Parathyroid adenoma (tissue), 2 donors: Measurements from ENCODE around the gene NWD2.

Experiments
- H2AFZ ChIP-seq: fragments of 300-600 bp; sonication (generic); one replicate; pipeline ENCODE4 v1.7.0; 2017; ENCODE audit warnings: antibody characterized with exemption, mild to moderate bottlenecking
- H3K27ac ChIP-seq: fragments of 300-600 bp; sonication (generic); one replicate; pipeline ENCODE4 v1.7.0; 2017
- H3K27me3 ChIP-seq: fragments of 300-600 bp; sonication (generic); one replicate; pipeline ENCODE4 v1.7.0; 2017; ENCODE audit warnings: low read length; ENCODE audit not compliant: control insufficient read depth, insufficient read depth
- H3K36me3 ChIP-seq: fragments of 300-600 bp; sonication (generic); one replicate; pipeline ENCODE4 v1.7.0; 2017; ENCODE audit warnings: low read length; ENCODE audit not compliant: control insufficient read depth, insufficient read depth
- H3K4me1 ChIP-seq: fragments of 300-600 bp; sonication (generic); one replicate; pipeline ENCODE4 v1.7.0; 2017; ENCODE audit warnings: control low read depth
- H3K4me2 ChIP-seq: fragments of 300-600 bp; sonication (generic); one replicate; pipeline ENCODE4 v1.7.0; 2017; ENCODE audit warnings: low read length
- H3K4me3 ChIP-seq: fragments of 300-600 bp; sonication (generic); one replicate; pipeline ENCODE4 v1.7.0; 2017; ENCODE audit warnings: low read depth, low read length
- H3K79me2 ChIP-seq: fragments of 300-600 bp; sonication (generic); one replicate; pipeline ENCODE4 v1.7.0; 2017; ENCODE audit warnings: control low read depth
- H3K9ac ChIP-seq: fragments of 300-600 bp; sonication (generic); one replicate; pipeline ENCODE4 v1.7.0; 2017; ENCODE audit warnings: mild to moderate bottlenecking
- H3K9me3 ChIP-seq: fragments of 300-600 bp; sonication (generic); one replicate; pipeline ENCODE4 v1.7.0; 2017; ENCODE audit warnings: low read length; ENCODE audit not compliant: control insufficient read depth
- CTCF ChIP-seq: fragments of 300-600 bp; sonication (generic); IDR thresholded peaks from one replicate; pipeline ENCODE4 v1.7.0; 2017; ENCODE audit warnings: antibody characterized with exemption, mild to moderate bottlenecking
- donor health status: primary hyperparathyroidism.

Gene NWD2

DNA sequence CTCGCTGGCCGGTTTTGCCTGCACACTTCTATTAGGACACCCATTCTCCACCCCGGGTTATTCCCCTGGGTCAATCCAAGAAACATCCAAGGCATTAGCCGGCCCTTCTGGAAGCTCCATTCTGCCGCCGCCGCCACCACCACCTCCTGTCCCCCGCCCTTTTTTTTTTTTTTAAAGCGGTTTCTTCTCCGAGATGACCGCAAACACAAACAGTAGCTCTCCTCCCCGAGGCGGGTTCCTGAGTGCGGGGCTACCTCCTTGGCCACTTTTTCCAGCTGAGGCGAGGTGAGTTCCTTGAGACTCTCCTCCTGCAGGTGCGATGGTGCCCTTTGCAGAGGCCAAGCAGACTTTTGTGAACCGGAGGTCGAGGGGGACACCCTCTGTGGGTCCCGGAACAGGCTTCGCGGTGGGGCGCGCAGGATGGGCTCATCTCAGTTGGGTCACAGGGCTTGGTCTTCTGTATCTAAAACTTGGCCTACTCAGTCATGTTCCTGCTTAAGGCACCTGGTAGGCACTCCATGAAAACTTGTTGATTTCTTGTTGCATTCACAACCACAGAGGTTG, 930 bp downstream of the NWD2 start:
- no peaks in the 10 kb centered on the region for H3K27me3 ChIP-seq
- no peak overlapping the region for H3K4me3 ChIP-seq
- H3K9me3 ChIP-seq, result no peaks in the 10 kb centered on the region
- TF ChIP-seq CTCF, result no peak
- no peaks in the 10 kb centered on the region for H3K79me2 ChIP-seq
- no peaks in the 10 kb centered on the region for H3K36me3 ChIP-seq
- H2AFZ ChIP-seq, result no peak overlapping the region
- no peaks in the 10 kb centered on the region for H3K4me1 ChIP-seq
- no peak overlapping the region for H3K9ac ChIP-seq
- H3K4me2 ChIP-seq, result no peak overlapping the region
- H3K27ac ChIP-seq, result no peak overlapping the region

GRCh38 chr4:37246891-37247290, 2.3 kb downstream of the NWD2 start:
- no peaks in the 10 kb centered on the region for H3K27me3 ChIP-seq

DNA sequence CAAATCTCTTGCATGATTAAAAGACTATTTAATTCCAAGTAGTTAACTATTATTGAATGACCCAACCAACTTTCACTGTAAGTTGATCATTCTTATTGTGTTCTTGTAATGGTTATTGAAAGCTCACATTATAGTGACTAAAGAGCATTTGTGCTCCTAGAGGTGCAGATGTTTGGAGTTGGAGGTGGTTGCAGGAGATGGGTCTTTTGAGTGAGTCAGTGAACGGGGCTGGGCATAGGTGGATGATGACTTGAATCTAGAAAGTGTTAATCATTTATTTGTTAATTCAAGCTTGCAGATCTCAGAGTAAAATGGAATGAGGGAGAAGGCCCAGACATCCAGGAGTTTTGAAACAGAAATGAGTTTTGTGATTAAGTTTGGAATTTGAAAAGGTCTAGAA, 13.7 kb downstream of the NWD2 start:
- H3K4me2 ChIP-seq, result no peak overlapping the region
- no peak for TF ChIP-seq CTCF
- no peak overlapping the region for H3K9ac ChIP-seq

More at GRCh38 chr4:37246891-37247290, 2.3 kb downstream of the NWD2 start:
- no peaks in the 10 kb centered on the region for H3K4me1 ChIP-seq
- H2AFZ ChIP-seq, result no peak overlapping the region
- H3K36me3 ChIP-seq, result no peaks in the 10 kb centered on the region
- no peaks in the 10 kb centered on the region for H3K79me2 ChIP-seq
- TF ChIP-seq CTCF, result no peak
- H3K9ac ChIP-seq, result no peak overlapping the region
- no peak overlapping the region for H3K4me3 ChIP-seq
- no peak overlapping the region for H3K27ac ChIP-seq
- H3K4me2 ChIP-seq, result no peak overlapping the region
- no peaks in the 10 kb centered on the region for H3K9me3 ChIP-seq

GRCh38 chr4:37268319-37268718, 23.8 kb downstream of the NWD2 start:
- Histone ChIP-seq H3K4me1 (no peaks in the 10 kb centered on the region), H3K27ac (no peak overlapping the region), H3K4me2 (no peak overlapping the region), H3K9me3 (no peaks in the 10 kb centered on the region), H3K9ac (no peak overlapping the region), H3K79me2 (no peaks in the 10 kb centered on the region), H3K36me3 (no peaks in the 10 kb centered on the region), H2AFZ (no peak overlapping the region), H3K27me3 (no peaks in the 10 kb centered on the region), H3K4me3 (no peak overlapping the region)
- no peak for TF ChIP-seq CTCF

More for the DNA sequence above, 13.7 kb downstream of the NWD2 start:
- Histone ChIP-seq H3K27ac (no peak overlapping the region), H3K36me3 (no peaks in the 10 kb centered on the region), H2AFZ (no peak overlapping the region), H3K4me1 (no peaks in the 10 kb centered on the region), H3K9me3 (no peaks in the 10 kb centered on the region), H3K79me2 (no peaks in the 10 kb centered on the region), H3K4me3 (no peak overlapping the region), H3K27me3 (no peaks in the 10 kb centered on the region)

DNA sequence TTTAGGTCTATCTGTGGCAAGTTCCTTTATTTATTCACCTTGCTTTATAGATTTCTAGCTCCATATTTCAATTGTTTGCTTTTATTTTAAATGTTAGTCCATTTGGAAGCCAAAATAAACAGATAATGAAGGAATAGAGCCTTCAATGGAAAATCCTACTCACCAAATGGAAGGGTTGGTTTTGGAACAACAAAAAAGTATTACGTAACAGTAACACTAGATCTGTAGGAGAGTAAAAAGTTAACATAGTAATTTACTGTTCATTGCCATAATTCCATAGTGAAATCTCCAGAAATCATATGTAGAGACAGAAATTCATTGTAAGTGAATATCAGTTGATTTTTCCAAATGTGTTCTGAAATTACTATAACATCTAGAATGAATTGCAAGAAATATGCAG, 34.6 kb downstream of the NWD2 start:
- Histone ChIP-seq H3K79me2 (no peaks in the 10 kb centered on the region), H3K36me3 (no peaks in the 10 kb centered on the region), H3K27me3 (no peaks in the 10 kb centered on the region), H3K4me3 (no peak overlapping the region), H3K9ac (no peak overlapping the region), H3K9me3 (no peaks in the 10 kb centered on the region), H3K27ac (no peak overlapping the region), H2AFZ (no peak overlapping the region), H3K4me1 (no peaks in the 10 kb centered on the region), H3K4me2 (no peak overlapping the region)
- no peak for TF ChIP-seq CTCF
